Hepatic stellate cell (primary cell): Measurements from ENCODE around the gene LARP1B.
"Not testable (repeated sequence)": the region's sequence is repeated elsewhere in the genome, so short reads cannot be mapped to it uniquely, and the experiment has no call there.

Experiments used
- DNase-seq: peaks from one replicate; pipeline ENCODE4 v3.0.0; 2011; ENCODE audit warnings: low spot score

The LARP1B gene

GRCh38 chr4:128225148-128225547 is 164.0 kb downstream of the LARP1B start:
- DNase-seq = peak; percentile 17

GRCh38 chr4:128227991-128228571 is 167.0 kb downstream of the LARP1B start:
- DNase-seq = no peak

- DNase-seq = no peak
Observed at GRCh38 chr4:128228845-128229795, 168.0 kb downstream of the LARP1B start.

GRCh38 chr4:128232719-128233118 is 171.6 kb downstream of the LARP1B start:
- DNase-seq = no peak

GRCh38 chr4:128234836-128235235 is 173.7 kb downstream of the LARP1B start:
- no peak for DNase-seq

- no peak for DNase-seq
Observed at GRCh38 chr4:128241019-128241418, 179.9 kb downstream of the LARP1B start.

GRCh38 chr4:128241425-128241913 is 180.4 kb downstream of the LARP1B start:
- peak; percentile 63 for DNase-seq

GRCh38 chr4:128241981-128242380 is 180.9 kb downstream of the LARP1B start:
- DNase-seq = no peak

GRCh38 chr4:128242601-128243000 is 181.5 kb downstream of the LARP1B start:
- no peak for DNase-seq

- no peak for DNase-seq
Observed at GRCh38 chr4:128244379-128244778, 183.3 kb downstream of the LARP1B start.

- DNase-seq = not testable (repeated sequence)
Observed at GRCh38 chr4:128245391-128245790, 184.3 kb downstream of the LARP1B start.

GRCh38 chr4:128247906-128248305 is 186.8 kb downstream of the LARP1B start:
- DNase-seq = no peak

GRCh38 chr4:128249787-128250668 is 188.9 kb downstream of the LARP1B start:
- DNase-seq = no peak

- DNase-seq = no peak
Observed at GRCh38 chr4:128255906-128256305, 194.8 kb downstream of the LARP1B start.

GRCh38 chr4:128256539-128256938 is 195.4 kb downstream of the LARP1B start:
- no peak for DNase-seq

GRCh38 chr4:128258166-128258565 is 197.1 kb downstream of the LARP1B start:
- not testable (repeated sequence) for DNase-seq

- DNase-seq = not testable (repeated sequence)
Observed at GRCh38 chr4:128259889-128260288, 198.8 kb downstream of the LARP1B start.
